A549 treated with Hydrocortisone at 1 μM for 4 hours (cell line): ENCODE measurements around the gene FLT4. TPM values are rescaled to one million over a fixed set of nuclear protein-coding genes. Genes with fewer than 3 reads are reported as not detected.

Experiments used
- total RNA-seq: library from RNA; stranded (reverse); fragments of 200-300 nt; extraction: Qiagen RNA extraction; gene quantifications from 5 replicates; pipeline ENCODE4 v1.2.3, GENCODE V29; 2022

Gene FLT4
- 3.6 to 4.4 TPM (median 4.0 TPM) in 5 replicates for total RNA-seq

DNA sequence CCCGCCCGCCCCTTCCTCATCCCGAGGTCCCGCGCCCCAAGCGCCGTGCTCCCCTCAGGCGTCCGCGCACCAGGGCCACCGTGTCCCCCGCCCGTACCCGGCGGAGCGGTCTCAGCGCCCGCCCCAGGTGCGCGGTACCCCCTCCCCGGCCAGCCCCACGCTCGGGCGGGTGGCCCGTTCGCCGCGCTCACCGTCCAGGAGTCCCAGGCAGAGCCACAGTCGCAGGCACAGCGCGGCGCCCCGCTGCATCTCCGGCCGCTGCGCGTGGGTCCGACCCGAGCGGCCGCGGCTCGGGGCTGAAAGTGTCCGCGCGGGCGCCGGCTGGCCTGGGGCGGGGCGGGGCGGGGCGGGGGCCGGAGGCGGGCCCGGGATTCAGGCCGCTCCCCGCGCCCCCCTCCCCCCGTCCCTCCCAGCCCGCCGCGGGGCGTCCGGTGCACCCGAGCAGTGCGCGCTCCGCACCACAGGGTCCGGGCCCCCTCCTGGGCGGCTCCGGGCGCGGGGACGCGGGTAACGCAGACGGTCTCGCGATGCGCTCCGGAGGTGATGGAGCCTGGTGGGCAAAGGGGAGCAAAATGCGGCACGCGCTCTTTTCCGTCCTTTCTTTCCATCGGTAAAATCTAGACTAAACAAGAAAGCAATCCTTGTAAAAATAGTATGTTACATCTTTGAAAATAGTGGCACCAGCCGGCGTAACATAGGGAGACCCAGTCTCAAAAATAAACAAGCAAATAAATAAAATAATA is at the start of gene FLT4:
Gene FLT4, minus strand, starts transcription at position 304 of the 743 bp plus-strand sequence. Its CDS starts 55 bp downstream, at position 249.

GRCh38 chr5:180591311-180591887 is 58.0 kb downstream of the FLT4 start, which contains the start of gene SCGB3A1:
TSS of gene SCGB3A1 (minus strand) at chr5:180591499. CDS start at chr5:180591462, 37 bp downstream.

Other genes starting within 250 kb of the FLT4 start
- 16.0 to 24.7 TPM (median 18.3 TPM) in 5 replicates for gene CNOT6, start 155.2 kb downstream of the FLT4 start, total RNA-seq
- gene SCGB3A1, start 58.1 kb downstream of the FLT4 start, total RNA-seq: not detected in 5 replicates
- gene OR2Y1, start 90.5 kb upstream of the FLT4 start, total RNA-seq: not detected in 5 replicates
- 80.0 to 87.7 TPM (median 83.4 TPM) in 5 replicates for gene MGAT1, start 153.2 kb upstream of the FLT4 start, total RNA-seq
- gene ZFP62, start 211.7 kb upstream of the FLT4 start, total RNA-seq: 7.8 to 9.5 TPM (median 9.3 TPM) in 5 replicates
- gene BTNL8, start 249.6 kb upstream of the FLT4 start, total RNA-seq: not detected in 5 replicates